Spleen (tissue), 11 donors: ENCODE results near the gene ZNRF3. TPM values are rescaled to one million over a fixed set of nuclear protein-coding genes. Genes with fewer than 3 reads are reported as not detected.

Source experiments
- DNase-seq: peaks from one replicate; pipeline ENCODE4 v3.0.0-alpha.2; 2020
- H3K27ac ChIP-seq, 8 donors: fragments of 200-600 bp; sonication (generic) in 7 of 8; 1 replicate in 4 of 8; 2 replicates in 4 of 8; pipeline versions ENCODE4 v1.5.0 to v1.8.0; 2016 to 2021; ENCODE audit warnings: inconsistent platforms in 4 of 8, mild to moderate bottlenecking in 4 of 8, moderate library complexity in 1 of 8
- H3K27me3 ChIP-seq, 7 donors: fragments of 200-600 bp; sonication (generic) in 6 of 7; replicated peaks in 1 of 7; 1 replicate in 4 of 7; 2 replicates in 3 of 7; pipeline versions ENCODE4 v1.5.0 to v1.8.0; 2016 to 2021; ENCODE audit warnings: inconsistent platforms in 3 of 7, mild to moderate bottlenecking in 1 of 7
- H3K36me3 ChIP-seq, 6 donors: fragments of 200-600 bp; sonication (generic) in 5 of 6; 1 replicate in 4 of 6; 2 replicates in 2 of 6; pipeline versions ENCODE4 v1.5.0 to v1.8.0; 2016 to 2021; ENCODE audit warnings: inconsistent platforms in 2 of 6
- H3K4me1 ChIP-seq, 6 donors: fragments of 200-600 bp; sonication (generic) in 5 of 6; 1 replicate in 3 of 6; 2 replicates in 3 of 6; pipeline versions ENCODE4 v1.5.0 to v1.8.0; 2016 to 2021; ENCODE audit warnings: inconsistent platforms in 3 of 6
- H3K4me3 ChIP-seq, 8 donors: fragments of 200-600 bp; sonication (generic) in 7 of 8; 1 replicate in 4 of 8; 2 replicates in 4 of 8; pipeline versions ENCODE4 v1.5.0 to v1.8.0; 2016 to 2021; ENCODE audit warnings: inconsistent platforms in 4 of 8, mild to moderate bottlenecking in 4 of 8, moderate library complexity in 2 of 8
- H3K9me3 ChIP-seq, 8 donors: fragments of 200-600 bp; sonication (generic) in 7 of 8; 1 replicate in 4 of 8; 2 replicates in 4 of 8; pipeline versions ENCODE4 v1.5.0 to v1.8.0; 2016 to 2021; ENCODE audit warnings: inconsistent platforms in 4 of 8
- CTCF ChIP-seq, 11 experiments: fragments of 200-600 bp in 7 of 11; fragments of 450-650 bp in 4 of 11; sonication (generic) in 4 of 11; IDR thresholded peaks in 8 of 11; conservative IDR thresholded peaks in 3 of 11; 1 replicate in 7 of 11; 2 replicates in 4 of 11; pipeline versions ENCODE4 v1.4.0 to v1.8.0; 2016 to 2021; ENCODE audit warnings: antibody characterized with exemption in 11 of 11, inconsistent platforms in 4 of 11, mild to moderate bottlenecking in 1 of 11
- POLR2A ChIP-seq, 3 donors: fragments of 450-650 bp; IDR thresholded peaks; one replicate each; pipeline ENCODE4 v1.5.1; 2017; ENCODE audit warnings: antibody characterized with exemption in 3 of 3, mild to moderate bottlenecking in 1 of 3
- POLR2AphosphoS5 ChIP-seq, 3 donors: sonication (generic); formaldehyde crosslinking; IDR thresholded peaks; one replicate each; pipeline ENCODE4 v1.5.1; 2017; ENCODE audit warnings: antibody characterized with exemption in 3 of 3
- WGBS, 5 donors: extraction: QIAGEN DNeasy Blood & Tissue Kit in 3 of 5; methylation state at CpG; one replicate each; pipeline versions ENCODE4 v1.1.5 to v1.1.7; 2013 to 2018; 5-methylcytosine and 5-hydroxymethylcytosine counted together
- intact Hi-C: fragments of 100-400 bp; cut with DNase I; formaldehyde crosslinking; loops from one replicate; pipeline ENCODE4 v1.15.0; 2023; ENCODE audit warnings: low total_unique reads
- polyA plus RNA-seq, 3 donors: library from polyadenylated mRNA; stranded (reverse); fragments of 200-250 nt; gene quantifications; one replicate each; pipeline ENCODE4 v1.2.1, GENCODE V29; 2013
- total RNA-seq, 7 donors: library from RNA; depleted of rRNA in 3 of 7; stranded (reverse); fragments of >200 nt in 3 of 7; fragmentation: NEBNext Ultra II Directional in 4 of 7; extraction: Animal tissue kit (Norgen Biotek cat#: 25700) in 4 of 7; gene quantifications; one replicate each; pipeline versions ENCODE4 v1.1.0 to v1.2.1, GENCODE V29; 2016 to 2021
- donor health status: healthy with polysubstance abuse.
- donor health status: DM: no; HTN: no; CAD: no; lungs with moderate emphysema.
- donor health status: DM: no; HTN: no; CAD: no.
- donor health status: Bipolar disorder and iron deficiency.
- donor health status: healthy.
- donor health status: DM: no; HTN: no; CAD: no.
- donor health status: DM: yes; HTN: yes; CAD: no.

Gene ZNRF3
- total and polyA plus RNA-seq, 10 donors, result 0.15 to 4.5 (median 2.6) TPM

GRCh38 chr22:28874061-28874460 is 9.3 kb upstream of the ZNRF3 start:
- no peaks in the 10 kb centered on the region for H3K4me1 ChIP-seq
- no peaks in the 10 kb centered on the region for H3K36me3 ChIP-seq
- 77 to 88% (median 80%) methylated on average over 3 of the region's 3 CpGs for WGBS, 5 donors
- intact Hi-C loops, result no loop called here
- no peak overlapping the region for H3K27ac ChIP-seq
- H3K9me3 ChIP-seq, result no peaks in the 10 kb centered on the region
- H3K4me3 ChIP-seq, result no peak overlapping the region
- TF ChIP-seq POLR2AphosphoS5 (IDR thresholded peaks at IDR 0.05) (no peak), POLR2A (IDR thresholded peaks at IDR 0.05) (no peak)
- no peak for DNase-seq
- no peaks in the 10 kb centered on the region for H3K27me3 ChIP-seq

GRCh38 chr22:28874811-28875320 is 8.5 kb upstream of the ZNRF3 start:
- Histone ChIP-seq H3K4me3 (no peak overlapping the region), H3K36me3 (no peaks in the 10 kb centered on the region), H3K9me3 (no peaks in the 10 kb centered on the region), H3K27ac (no peak overlapping the region), H3K4me1 (no peaks in the 10 kb centered on the region), H3K27me3 (no peaks in the 10 kb centered on the region)
- no peak for DNase-seq
- no peak for TF ChIP-seq POLR2A (IDR thresholded peaks at IDR 0.05)
- TF ChIP-seq POLR2AphosphoS5 (IDR thresholded peaks at IDR 0.05), result no peak
- no peak for TF ChIP-seq CTCF (IDR thresholded peaks at IDR 0.05 in 8 of 11, conservative IDR thresholded peaks at IDR 0.05 in 3 of 11)
- 93 to 100% (median 98%) methylated on average over 2 of the region's 2 CpGs for WGBS, 5 donors
- intact Hi-C loops, result no loop called here

- intact Hi-C loops, result no loop called here
- no peak for DNase-seq
- Histone ChIP-seq H3K9me3 (no peaks in the 10 kb centered on the region), H3K4me1 (peaks cover 4 to 23% (median 19%) of the 10 kb centered on the region in 6 donors), H3K4me3 (peak overlapping the region; percentile 50 to 84 (median 60)), H3K36me3 (no peaks in the 10 kb centered on the region), H3K27ac (peak overlapping the region in 4 of 8 donors; percentile 30 to 66 (median 34)), H3K27me3 (peaks cover 0 to 31% (median 0%) of the 10 kb centered on the region in 7 donors)
- WGBS, 5 donors, result 4 to 14% (median 7%) methylated on average over 5 of the region's 5 CpGs
- TF ChIP-seq POLR2A (IDR thresholded peaks at IDR 0.05), result no peak
- no peak for TF ChIP-seq CTCF (IDR thresholded peaks at IDR 0.05 in 8 of 11, conservative IDR thresholded peaks at IDR 0.05 in 3 of 11)
- no peak for TF ChIP-seq POLR2AphosphoS5 (IDR thresholded peaks at IDR 0.05)
Measured at GRCh38 chr22:28882545-28882877, 861 bp upstream of the ZNRF3 start.

GRCh38 chr22:28883657-28883916 is 215 bp downstream of the ZNRF3 start:
- Histone ChIP-seq H3K4me1 (peaks cover 4 to 23% (median 19%) of the 10 kb centered on the region in 6 donors), H3K9me3 (no peaks in the 10 kb centered on the region), H3K27me3 (peaks cover 0 to 31% (median 0%) of the 10 kb centered on the region in 7 donors), H3K4me3 (peak overlapping the region in 7 of 8 donors; percentile 46 to 84 (median 60)), H3K36me3 (no peaks in the 10 kb centered on the region), H3K27ac (peak overlapping the region in 5 of 8 donors; percentile 55 to 66 (median 60))
- intact Hi-C loops, result no loop called here
- 0 to 1% (median 0%) methylated on average over 4 to 48 of the region's 48 CpGs; no CpG with 5 or more reads in 2 of the 5 donors for WGBS, 5 donors
- TF ChIP-seq POLR2A (IDR thresholded peaks at IDR 0.05) (no peak), POLR2AphosphoS5 (IDR thresholded peaks at IDR 0.05) (no peak), CTCF (IDR thresholded peaks at IDR 0.05 in 8 of 11, conservative IDR thresholded peaks at IDR 0.05 in 3 of 11) (no peak)
- no peak for DNase-seq
